Smooth muscle cell (in vitro differentiated cells): ENCODE data around the gene DGKI. TPM values are rescaled to one million over a fixed set of nuclear protein-coding genes. Genes with fewer than 3 reads are reported as not detected.
A peak's percentile ranks its signal among the peaks of the same experiment; 100 is the strongest.

ENCODE experiments used
- DNase-seq: peaks from one replicate; lab custom pipeline; 2025; ENCODE audit not compliant: unreplicated experiment; lab: John Stamatoyannopoulos, UW
- H2AFZ ChIP-seq: fragments of 200-600 bp; sonication (generic); 2 replicates; pipeline ENCODE4 v1.6.0; 2016; ENCODE audit warnings: antibody characterized with exemption, low read depth, mild to moderate bottlenecking
- H3F3A ChIP-seq: fragments of 200-600 bp; sonication (generic); 2 replicates; pipeline ENCODE4 v1.6.0; 2017; ENCODE audit warnings: antibody characterized with exemption, low read depth
- H3K27ac ChIP-seq: fragments of 200-600 bp; sonication (generic); 2 replicates; pipeline ENCODE4 v1.5.1; 2016; ENCODE audit warnings: low read depth, mild to moderate bottlenecking
- H3K27me3 ChIP-seq: fragments of 200-600 bp; sonication (generic); 2 replicates; pipeline ENCODE4 v1.6.1; 2016; ENCODE audit warnings: low read depth, mild to moderate bottlenecking
- H3K36me3 ChIP-seq: fragments of 200-600 bp; sonication (generic); 2 replicates; pipeline ENCODE4 v1.5.1; 2016; ENCODE audit warnings: low read depth
- H3K4me1 ChIP-seq: fragments of 200-600 bp; sonication (generic); 2 replicates; pipeline ENCODE4 v1.5.1; 2016; ENCODE audit warnings: low read depth
- H3K4me2 ChIP-seq: fragments of 200-600 bp; sonication (generic); 2 replicates; pipeline ENCODE4 v1.6.0; 2016; ENCODE audit warnings: mild to moderate bottlenecking
- H3K4me3 ChIP-seq: fragments of 200-600 bp; sonication (generic); 2 replicates; pipeline ENCODE4 v1.5.1; 2016; ENCODE audit warnings: mild to moderate bottlenecking
- H3K79me2 ChIP-seq: fragments of 200-600 bp; sonication (generic); 2 replicates; pipeline ENCODE4 v1.6.0; 2016; ENCODE audit warnings: low read depth, mild to moderate bottlenecking
- H3K9ac ChIP-seq: fragments of 200-600 bp; sonication (generic); 2 replicates; pipeline ENCODE4 v1.6.0; 2016; ENCODE audit warnings: low read depth
- H3K9me3 ChIP-seq: fragments of 200-600 bp; sonication (generic); replicated peaks from 2 replicates; pipeline ENCODE4 v1.5.1; 2016; ENCODE audit warnings: low read depth
- H4K20me1 ChIP-seq: fragments of 200-600 bp; sonication (generic); 2 replicates; pipeline ENCODE4 v1.6.0; 2016; ENCODE audit warnings: low read depth
- WGBS: methylation state at CpG from one replicate; pipeline ENCODE4 v1.1.7; 2016; ENCODE audit warnings: low lambda C conversion rate; 5-methylcytosine and 5-hydroxymethylcytosine counted together
- polyA plus RNA-seq: library from polyadenylated mRNA; unstranded; fragments of >200 nt; fragmentation: Nextera tagmentation; extraction: Ambion mirVana; gene quantifications from 2 replicates; pipeline ENCODE4 v1.2.1, GENCODE V29; 2016
- total RNA-seq: library from RNA; depleted of rRNA; stranded (reverse); fragments of >200 nt; gene quantifications from 2 replicates; pipeline ENCODE4 v1.2.3, GENCODE V29; 2014
- TF ChIP-seq, protein P1 (sequence below): fragments of 200-600 bp; sonication (generic); IDR thresholded peaks from 2 replicates; pipeline ENCODE4 v1.5.1; 2017; ENCODE audit warnings: borderline replicate concordance, mild to moderate bottlenecking, antibody characterized with exemption; ENCODE audit not compliant: insufficient read depth, poor library complexity, severe bottlenecking

DGKI gene
- total and polyA plus RNA-seq, 2 experiments from 2014 or later, result 2.5 to 6.2 TPM

DNA sequence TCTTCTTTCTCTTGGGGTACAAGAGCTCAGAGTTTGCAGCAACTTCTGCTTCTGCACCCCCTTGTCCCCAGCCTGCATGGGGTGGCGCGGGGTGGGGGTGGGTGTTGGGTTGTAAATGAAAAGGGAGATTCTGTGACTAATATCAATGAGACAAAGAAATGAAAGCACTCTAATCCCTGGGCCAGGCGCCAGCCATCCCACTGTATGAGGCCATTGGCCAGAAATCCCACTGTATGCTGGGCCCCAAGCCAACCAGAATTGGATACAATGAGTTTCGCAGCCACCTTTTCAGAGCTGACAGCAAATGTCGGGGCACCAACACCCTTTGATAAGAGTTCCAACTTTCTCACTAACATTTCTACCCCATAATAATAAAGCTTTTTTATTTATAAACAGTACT is 492.4 kb downstream of the DGKI start:
- Histone ChIP-seq H3K9ac (no peak overlapping the region), H3K27ac (no peak overlapping the region), H3K36me3 (no peaks in the 10 kb centered on the region), H3F3A (no peaks in the 10 kb centered on the region), H3K9me3 (no peaks in the 10 kb centered on the region), H3K4me1 (no peaks in the 10 kb centered on the region), H3K4me2 (no peak overlapping the region), H3K79me2 (no peaks in the 10 kb centered on the region), H4K20me1 (no peaks in the 10 kb centered on the region), H3K27me3 (no peaks in the 10 kb centered on the region), H3K4me3 (no peak overlapping the region), H2AFZ (no peak overlapping the region)
- TF ChIP-seq, protein P1, sequence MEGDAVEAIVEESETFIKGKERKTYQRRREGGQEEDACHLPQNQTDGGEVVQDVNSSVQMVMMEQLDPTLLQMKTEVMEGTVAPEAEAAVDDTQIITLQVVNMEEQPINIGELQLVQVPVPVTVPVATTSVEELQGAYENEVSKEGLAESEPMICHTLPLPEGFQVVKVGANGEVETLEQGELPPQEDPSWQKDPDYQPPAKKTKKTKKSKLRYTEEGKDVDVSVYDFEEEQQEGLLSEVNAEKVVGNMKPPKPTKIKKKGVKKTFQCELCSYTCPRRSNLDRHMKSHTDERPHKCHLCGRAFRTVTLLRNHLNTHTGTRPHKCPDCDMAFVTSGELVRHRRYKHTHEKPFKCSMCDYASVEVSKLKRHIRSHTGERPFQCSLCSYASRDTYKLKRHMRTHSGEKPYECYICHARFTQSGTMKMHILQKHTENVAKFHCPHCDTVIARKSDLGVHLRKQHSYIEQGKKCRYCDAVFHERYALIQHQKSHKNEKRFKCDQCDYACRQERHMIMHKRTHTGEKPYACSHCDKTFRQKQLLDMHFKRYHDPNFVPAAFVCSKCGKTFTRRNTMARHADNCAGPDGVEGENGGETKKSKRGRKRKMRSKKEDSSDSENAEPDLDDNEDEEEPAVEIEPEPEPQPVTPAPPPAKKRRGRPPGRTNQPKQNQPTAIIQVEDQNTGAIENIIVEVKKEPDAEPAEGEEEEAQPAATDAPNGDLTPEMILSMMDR, result no peak
- DNase-seq, result no peak
- 95% methylated on average over 5 of the region's 5 CpGs for WGBS

DNA sequence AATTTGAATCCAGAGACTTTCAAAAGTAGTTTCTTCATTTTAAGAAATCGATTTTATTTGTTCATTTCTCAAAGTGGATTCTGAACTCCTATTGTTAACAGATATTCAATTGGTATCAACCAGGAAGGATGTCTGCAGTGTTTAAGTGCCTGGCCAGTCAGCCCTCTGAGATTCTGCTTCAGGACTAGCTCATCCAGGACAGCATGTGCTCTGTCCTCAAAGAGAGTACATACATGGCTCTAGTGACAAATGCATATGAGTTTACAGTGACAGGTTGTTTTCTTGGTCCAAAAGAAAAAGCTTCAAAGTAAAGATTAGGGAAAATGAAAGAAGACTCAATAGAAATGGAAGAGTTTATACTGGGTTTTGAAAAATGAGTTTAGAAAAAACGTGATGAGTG is 494.8 kb downstream of the DGKI start:
- TF ChIP-seq, protein P1, result no peak

DNA sequence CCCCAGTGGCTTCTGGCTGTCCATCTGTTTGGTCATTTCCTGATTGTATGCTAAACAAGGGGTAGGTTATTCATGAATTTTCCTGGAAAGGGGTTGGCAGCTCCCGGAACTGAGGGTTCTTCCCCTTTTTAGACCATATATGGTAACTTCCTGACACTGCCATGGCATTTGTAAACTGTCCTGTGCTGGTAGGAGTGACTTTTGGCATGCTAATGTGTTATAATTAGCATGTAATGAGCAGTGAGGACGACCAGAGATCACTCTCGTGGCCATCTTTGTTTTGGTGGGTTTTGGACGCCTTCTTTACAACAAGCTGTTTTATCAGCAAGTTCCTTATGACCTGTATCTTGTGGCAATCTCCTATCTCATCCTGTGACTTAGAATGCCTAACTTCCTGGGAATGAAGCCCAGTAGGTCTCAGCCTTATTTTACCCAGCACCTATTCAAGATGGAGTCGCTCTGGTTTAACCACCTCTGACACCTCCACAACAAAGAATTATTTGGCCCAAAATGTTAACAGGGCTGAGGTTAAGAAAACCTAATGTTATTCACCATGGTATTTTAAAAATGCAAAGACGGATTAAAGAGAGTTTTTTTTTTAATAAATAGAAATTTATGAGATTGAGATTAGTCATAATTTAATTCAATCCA is 500.9 kb downstream of the DGKI start:
- no peaks in the 10 kb centered on the region for H4K20me1 ChIP-seq
- peaks cover 11% of the 10 kb centered on the region for H3K27me3 ChIP-seq
- H3K36me3 ChIP-seq, result no peaks in the 10 kb centered on the region
- DNase-seq, result no peak
- H3K4me2 ChIP-seq, result no peak overlapping the region
- H3K79me2 ChIP-seq, result no peaks in the 10 kb centered on the region
- H3K9me3 ChIP-seq, result no peaks in the 10 kb centered on the region
- WGBS, result 87% methylated on average over 6 of the region's 6 CpGs
- no peak overlapping the region for H3K27ac ChIP-seq
- H3K9ac ChIP-seq, result no peak overlapping the region
- TF ChIP-seq, protein P1, result no peak
- H3F3A ChIP-seq, result no peaks in the 10 kb centered on the region
- H2AFZ ChIP-seq, result no peak overlapping the region
- H3K4me1 ChIP-seq, result peaks cover 14% of the 10 kb centered on the region
- no peak overlapping the region for H3K4me3 ChIP-seq

More for the DNA sequence above, 494.8 kb downstream of the DGKI start:
- no peak overlapping the region for H3K4me3 ChIP-seq
- no peaks in the 10 kb centered on the region for H3K4me1 ChIP-seq
- no peaks in the 10 kb centered on the region for H3K79me2 ChIP-seq
- 75% methylated on average over 2 of the region's 2 CpGs for WGBS
- no peak overlapping the region for H3K27ac ChIP-seq
- H3K36me3 ChIP-seq, result no peaks in the 10 kb centered on the region
- H4K20me1 ChIP-seq, result no peaks in the 10 kb centered on the region
- DNase-seq, result no peak
- H3K27me3 ChIP-seq, result no peaks in the 10 kb centered on the region
- H3K4me2 ChIP-seq, result no peak overlapping the region
- no peaks in the 10 kb centered on the region for H3F3A ChIP-seq
- no peak overlapping the region for H3K9ac ChIP-seq
- H3K9me3 ChIP-seq, result no peaks in the 10 kb centered on the region
- no peak overlapping the region for H2AFZ ChIP-seq

DNA sequence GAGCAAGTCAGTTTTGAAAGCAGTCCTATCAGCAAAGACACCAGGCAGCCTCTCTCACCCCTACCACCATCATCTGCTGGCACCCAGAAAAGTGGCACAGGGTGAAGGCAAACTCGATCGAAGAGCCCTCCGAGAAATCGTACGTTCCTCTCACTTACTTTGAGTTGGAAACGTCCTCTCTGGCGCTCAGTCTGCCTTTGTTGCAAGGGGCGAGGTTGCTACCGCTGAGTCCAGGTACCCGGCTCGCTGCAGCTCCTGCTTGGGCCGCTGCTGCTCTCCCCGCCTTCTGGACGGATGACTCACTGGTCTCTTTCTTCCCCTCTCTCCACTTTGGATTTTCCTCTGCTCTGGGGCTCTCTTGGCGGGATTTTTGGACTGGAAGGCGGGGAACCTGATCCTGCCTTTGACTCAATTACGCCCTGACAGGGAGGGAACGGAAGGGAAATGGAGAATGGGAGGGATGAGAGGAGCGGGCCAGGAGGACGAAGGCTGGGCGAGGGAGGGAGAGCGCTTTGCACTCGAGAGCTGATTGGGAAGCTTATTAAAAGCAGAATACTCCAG is 503.4 kb downstream of the DGKI start, which contains the start of gene PTN:
Gene PTN (minus strand): TSS at position 453 of the 561 bp plus-strand sequence. CDS start 88,760 bp downstream, outside the sequence.
- peak within 1 kb of the TSS; percentile 90 for H2AFZ ChIP-seq
- H3K4me3 ChIP-seq, result peak within 1 kb of the TSS; percentile 54
- peaks cover 11% of the 10 kb centered on the region for H3K27me3 ChIP-seq
- peaks cover 14% of the 10 kb centered on the region for H3K4me1 ChIP-seq
- H3K4me2 ChIP-seq, result peak within 1 kb of the TSS; percentile 91
- H3K79me2 ChIP-seq, result no peaks in the 10 kb centered on the region
- TF ChIP-seq, protein P1, result no peak
- 2% methylated on average over 23 of the region's 23 CpGs for WGBS
- no peak within 1 kb of the TSS for H3K27ac ChIP-seq
- H3K36me3 ChIP-seq, result no peaks in the 10 kb centered on the region
- H4K20me1 ChIP-seq, result no peaks in the 10 kb centered on the region
- H3K9ac ChIP-seq, result no peak within 1 kb of the TSS
- H3F3A ChIP-seq, result no peaks in the 10 kb centered on the region
- DNase-seq, result peak; percentile 10
- peaks cover 6% of the 10 kb centered on the region for H3K9me3 ChIP-seq
